Melanocyte of skin (primary cell): ENCODE results near the gene RAB11FIP2. TPM values are rescaled to one million over a fixed set of nuclear protein-coding genes. Genes with fewer than 3 reads are reported as not detected.

Experiments used
- total RNA-seq, 2 donors: library from RNA; depleted of rRNA; stranded (reverse); fragments of >200 nt; gene quantifications; 2 replicates each; pipeline ENCODE4 v1.2.3, GENCODE V29; 2012

The RAB11FIP2 gene, protein sequence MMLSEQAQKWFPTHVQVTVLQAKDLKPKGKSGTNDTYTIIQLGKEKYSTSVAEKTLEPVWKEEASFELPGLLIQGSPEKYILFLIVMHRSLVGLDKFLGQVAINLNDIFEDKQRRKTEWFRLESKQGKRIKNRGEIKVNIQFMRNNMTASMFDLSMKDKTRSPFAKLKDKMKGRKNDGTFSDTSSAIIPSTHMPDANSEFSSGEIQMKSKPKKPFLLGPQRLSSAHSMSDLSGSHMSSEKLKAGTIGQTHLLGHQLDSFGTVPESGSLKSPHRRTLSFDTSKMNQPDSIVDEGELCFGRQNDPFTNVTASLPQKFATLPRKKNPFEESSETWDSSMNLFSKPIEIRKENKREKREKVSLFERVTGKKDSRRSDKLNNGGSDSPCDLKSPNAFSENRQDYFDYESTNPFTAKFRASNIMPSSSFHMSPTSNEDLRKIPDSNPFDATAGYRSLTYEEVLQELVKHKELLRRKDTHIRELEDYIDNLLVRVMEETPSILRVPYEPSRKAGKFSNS
- 10 to 100 TPM; 22.0 to 34.1 TPM for total RNA-seq

GRCh38 chr10:118046395-118047156 is at the start of gene RAB11FIP2:
Gene RAB11FIP2 (minus strand): TSS chr10:118046941. CDS start chr10:118046163, 778 bp downstream.

